Measurements from ENCODE around the gene ANO1. TPM values are rescaled to one million over a fixed set of nuclear protein-coding genes. Genes with fewer than 3 reads are reported as not detected.

Gene ANO1
- total and polyA plus RNA-seq, 4 donors: 25.5 to 136 (median 69.8) TPM

GRCh38 chr11:70230840-70231710, 153.0 kb downstream of the ANO1 start:
- Histone ChIP-seq H3K9me3 (ENCODE audit: control insufficient read depth, low read length) (no peaks in the 10 kb centered on the region), H3K4me1 (ENCODE audit: control insufficient read depth in 1 of 2, insufficient read depth in 2 of 2, low read length in 2 of 2) (no peaks in the 10 kb centered on the region), H3K4me3 (ENCODE audit: low read length in 2 of 2) (no peak overlapping the region), H3K27ac (ENCODE audit: low read depth in 1 of 2, low read length in 2 of 2) (peak overlapping the region in 1 of 2 donors; percentile 0), H3K27me3 (ENCODE audit: control insufficient read depth in 1 of 2, insufficient read depth in 2 of 2, low read length in 1 of 2) (no peaks in the 10 kb centered on the region), H3K36me3 (ENCODE audit: control insufficient read depth in 1 of 2, insufficient read depth in 2 of 2, low read length in 1 of 2) (no peaks in the 10 kb centered on the region)
- DNase-seq: peak in 1 of 2 donors; percentile 48
- intact Hi-C loops (cut with DNase I): no loop called here
- peak; percentile 47 for ATAC-seq (ENCODE audit: low FRiP score)
- 30% methylated on average over 22 of the region's 22 CpGs for WGBS, 2 donors

DNA sequence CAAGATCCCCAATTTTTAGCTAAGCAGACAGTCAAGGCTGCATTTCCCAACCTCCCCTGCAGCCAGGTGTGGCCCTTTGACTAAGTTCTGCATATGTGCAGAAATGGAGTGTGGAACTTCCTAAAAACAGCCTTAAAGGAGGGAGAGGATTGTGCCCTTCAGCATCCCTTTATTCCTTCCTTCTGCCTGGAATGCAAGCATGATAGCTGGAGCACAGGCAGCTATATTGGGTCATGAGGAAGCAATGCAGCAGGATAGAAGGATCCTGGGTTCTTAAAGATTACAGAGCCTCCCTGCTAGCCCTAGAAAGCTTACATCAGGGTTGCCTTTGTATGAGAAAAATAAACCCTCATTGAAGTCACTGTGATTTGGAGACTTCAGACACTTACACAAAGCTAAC, 154.9 kb downstream of the ANO1 start:
- H3K27me3 ChIP-seq (ENCODE audit: control insufficient read depth in 1 of 2, insufficient read depth in 2 of 2, low read length in 1 of 2): no peaks in the 10 kb centered on the region
- DNase-seq: no peak
- H3K36me3 ChIP-seq (ENCODE audit: control insufficient read depth in 1 of 2, insufficient read depth in 2 of 2, low read length in 1 of 2): no peaks in the 10 kb centered on the region
- no peak for ATAC-seq (ENCODE audit: low FRiP score)
- no peaks in the 10 kb centered on the region for H3K4me1 ChIP-seq (ENCODE audit: control insufficient read depth in 1 of 2, insufficient read depth in 2 of 2, low read length in 2 of 2)
- no peak overlapping the region for H3K27ac ChIP-seq (ENCODE audit: low read depth in 1 of 2, low read length in 2 of 2)
- intact Hi-C loops (cut with DNase I): no loop called here
- no peak overlapping the region for H3K4me3 ChIP-seq (ENCODE audit: low read length in 2 of 2)
- H3K9me3 ChIP-seq (ENCODE audit: control insufficient read depth, low read length): no peaks in the 10 kb centered on the region

DNA sequence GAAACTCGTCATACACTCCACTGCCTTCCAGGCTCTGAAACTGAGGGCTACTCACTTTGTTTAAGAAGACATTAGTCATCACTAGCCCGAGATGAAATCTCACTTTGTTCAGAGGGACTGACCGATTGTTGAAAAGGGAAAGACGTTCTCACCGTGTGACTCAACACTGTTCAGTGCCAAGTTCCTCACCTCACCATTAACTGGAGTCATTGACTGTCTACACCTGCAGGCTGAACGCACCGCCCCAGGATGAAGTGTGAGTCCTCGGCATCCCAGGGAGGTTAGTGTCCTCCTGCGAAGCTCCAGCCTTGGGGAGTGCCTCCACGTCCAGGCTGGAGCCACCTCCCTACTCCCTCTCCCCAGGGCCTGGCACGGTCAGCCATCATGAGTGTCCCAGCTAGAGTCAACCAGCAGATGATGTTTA, 155.4 kb downstream of the ANO1 start:
- no peak for DNase-seq
- H3K27ac ChIP-seq (ENCODE audit: low read depth in 1 of 2, low read length in 2 of 2): no peak overlapping the region
- H3K9me3 ChIP-seq (ENCODE audit: control insufficient read depth, low read length): no peaks in the 10 kb centered on the region
- 65 to 72% methylated on average over 11 of the region's 11 CpGs for WGBS, 2 donors
- ATAC-seq (ENCODE audit: low FRiP score): no peak
- H3K4me1 ChIP-seq (ENCODE audit: control insufficient read depth in 1 of 2, insufficient read depth in 2 of 2, low read length in 2 of 2): no peaks in the 10 kb centered on the region
- intact Hi-C loops (cut with DNase I): no loop called here
- no peaks in the 10 kb centered on the region for H3K27me3 ChIP-seq (ENCODE audit: control insufficient read depth in 1 of 2, insufficient read depth in 2 of 2, low read length in 1 of 2)
- H3K4me3 ChIP-seq (ENCODE audit: low read length in 2 of 2): no peak overlapping the region
- no peaks in the 10 kb centered on the region for H3K36me3 ChIP-seq (ENCODE audit: control insufficient read depth in 1 of 2, insufficient read depth in 2 of 2, low read length in 1 of 2)

DNA sequence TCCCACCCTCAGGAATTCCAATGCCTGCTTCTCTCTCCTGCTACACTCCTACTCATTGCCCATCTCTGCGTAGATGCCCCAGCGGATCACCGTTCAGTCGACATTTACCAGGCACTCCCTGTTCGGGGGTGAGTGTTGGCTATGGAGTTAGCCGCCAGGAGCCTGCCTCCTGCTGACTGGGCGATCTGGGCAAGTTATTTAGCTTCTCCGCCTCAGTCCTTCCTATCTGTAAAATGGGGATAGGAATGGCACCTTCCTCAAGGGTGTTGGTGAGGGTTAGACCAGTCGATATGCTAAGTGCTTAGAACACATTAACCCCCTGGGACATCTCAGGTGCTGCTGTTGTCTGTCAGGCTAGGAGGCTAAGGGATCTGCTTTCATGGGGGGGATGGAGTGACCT, 155.8 kb downstream of the ANO1 start:
- WGBS, 2 donors: 94 to 95% methylated on average over 9 of the region's 9 CpGs

More for the DNA sequence above, 155.8 kb downstream of the ANO1 start:
- H3K9me3 ChIP-seq (ENCODE audit: control insufficient read depth, low read length): no peaks in the 10 kb centered on the region
- DNase-seq (no peak), ATAC-seq (ENCODE audit: low FRiP score) (no peak)
- H3K4me3 ChIP-seq (ENCODE audit: low read length in 2 of 2): no peak overlapping the region
- H3K4me1 ChIP-seq (ENCODE audit: control insufficient read depth in 1 of 2, insufficient read depth in 2 of 2, low read length in 2 of 2): no peaks in the 10 kb centered on the region
- H3K27me3 ChIP-seq (ENCODE audit: control insufficient read depth in 1 of 2, insufficient read depth in 2 of 2, low read length in 1 of 2): no peaks in the 10 kb centered on the region
- no peaks in the 10 kb centered on the region for H3K36me3 ChIP-seq (ENCODE audit: control insufficient read depth in 1 of 2, insufficient read depth in 2 of 2, low read length in 1 of 2)
- no peak overlapping the region for H3K27ac ChIP-seq (ENCODE audit: low read depth in 1 of 2, low read length in 2 of 2)
- intact Hi-C loops (cut with DNase I): no loop called here

Other genes starting within 250 kb of the ANO1 start
- 10 to 100 TPM; 17.2 to 17.8 TPM for gene FADD, start 125.0 kb downstream of the ANO1 start, total RNA-seq
- gene FADD, start 125.0 kb downstream of the ANO1 start, polyA plus RNA-seq: 10 to 100 TPM; 10.7 to 12.3 TPM
- 10 to 100 TPM; 73.4 to 74.7 TPM for gene PPFIA1, start 192.4 kb downstream of the ANO1 start, total RNA-seq
- 10 to 100 TPM; 19.0 to 24.7 TPM for gene PPFIA1, start 192.4 kb downstream of the ANO1 start, polyA plus RNA-seq

All from aorta (tissue), 5 donors.